ENCODE measurements around the gene MTMR11. TPM values are rescaled to one million over a fixed set of nuclear protein-coding genes. Genes with fewer than 3 reads are reported as not detected.
A peak's percentile ranks its signal among the peaks of the same experiment; 100 is the strongest.

Gene MTMR11
- total and polyA plus RNA-seq, 9 of the 15 experiments (the other 6 are each of a cell fraction or from before 2014, with no cell fraction given): 0.09 to 1.6 (median 0.51) TPM

- TF ChIP-seq REST (IDR thresholded peaks at IDR 0.05; ENCODE audit: borderline replicate concordance): peak; percentile 49; the same call in 1 of the 2 replicates
- TF ChIP-seq REST (CRISPR knock-in tag; IDR thresholded peaks at IDR 0.05; ENCODE audit: low read depth): no peak
- TF ChIP-seq CHD4 (IDR thresholded peaks at IDR 0.05; ENCODE audit: insufficient read depth, insufficient replicate concordance, low read depth, low read length, poor library complexity, severe bottlenecking): no peak
- no peak for TF ChIP-seq MGA (IDR thresholded peaks at IDR 0.05)
- TF ChIP-seq CBX5 (IDR thresholded peaks at IDR 0.05; ENCODE audit: borderline replicate concordance, low read depth): no peak
- TF ChIP-seq JUND (IDR thresholded peaks at IDR 0.05; ENCODE audit: borderline replicate concordance, low read depth, low read length): peak; percentile 24; the same call in 1 of the 2 replicates
- no peak for TF ChIP-seq JUND (tag; IDR thresholded peaks at IDR 0.05; ENCODE audit: borderline replicate concordance, low read depth, low read length)
- TF ChIP-seq ELF1 (tag; IDR thresholded peaks at IDR 0.05): peak; percentile 53; the same call in 1 of the 2 replicates
Measured at GRCh38 chr1:149942207-149942606, 5.5 kb upstream of the MTMR11 start (continued).

Data from K562 (cell line).